ENCODE results near the gene SLC5A10. TPM values are rescaled to one million over a fixed set of nuclear protein-coding genes. Genes with fewer than 3 reads are reported as not detected.

SLC5A10 gene
- total RNA-seq, 4 donors from 2014 or later, result not detected

DNA sequence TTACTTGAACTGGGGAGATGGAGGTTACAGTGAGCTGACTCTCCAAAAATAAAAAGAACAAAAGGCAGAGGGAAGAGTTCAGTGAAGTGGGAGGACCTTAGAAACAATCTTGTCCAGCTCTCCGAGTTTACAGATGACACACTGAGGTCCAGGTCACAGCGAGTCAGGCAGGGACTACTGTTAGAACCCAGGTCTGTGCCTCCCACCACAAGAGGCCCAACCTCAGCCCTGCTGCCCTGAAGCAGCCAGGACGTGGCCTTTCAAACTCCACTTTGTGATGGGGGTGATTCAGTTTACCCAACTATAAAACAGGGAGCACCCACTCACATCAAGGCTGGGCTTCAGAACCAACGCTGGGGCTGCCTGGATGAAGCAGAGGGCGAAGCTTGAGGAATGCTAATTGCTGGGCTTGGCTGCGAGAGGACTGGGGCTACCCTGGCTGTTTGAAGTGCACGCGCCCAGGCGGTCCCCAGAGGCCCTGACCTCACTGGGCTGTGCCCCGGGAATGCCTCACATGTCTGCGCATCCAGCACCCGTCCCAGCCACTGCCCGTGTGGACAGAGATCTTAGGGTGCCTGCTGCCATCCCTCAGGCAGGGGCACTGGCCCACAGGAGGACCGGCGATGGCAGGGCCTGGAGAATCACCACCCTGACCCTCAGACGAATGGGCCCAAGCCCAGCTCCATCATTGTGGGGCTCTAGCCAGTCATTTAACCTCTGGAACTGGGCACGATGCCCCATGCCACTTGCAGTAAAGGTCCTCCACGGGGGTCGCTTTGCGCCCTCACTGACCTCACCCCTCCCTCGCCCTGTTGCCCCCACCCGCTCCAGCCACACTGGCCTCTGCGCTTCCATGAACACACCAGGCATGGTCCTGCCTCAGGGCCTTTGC is 11.4 kb downstream of the SLC5A10 start:
- Histone ChIP-seq H3K4me1 (peaks cover 0 to 17% (median 5%) of the 10 kb centered on the region in 3 donors), H3K4me3 (no peak overlapping the region), H3K36me3 (no peaks in the 10 kb centered on the region), H3K27me3 (no peaks in the 10 kb centered on the region), H3K27ac (no peak overlapping the region), H3K9me3 (no peaks in the 10 kb centered on the region)
- 64 to 78% methylated on average over 5 to 6 of the region's 23 CpGs for WGBS, 2 donors (ENCODE audit: low coverage in 1 of 2)
- ATAC-seq, result no peak
- TF ChIP-seq POLR2A (IDR thresholded peaks at IDR 0.05) (no peak), EP300 (IDR thresholded peaks at IDR 0.05) (no peak), POLR2AphosphoS5 (IDR thresholded peaks at IDR 0.05) (no peak)
- TF ChIP-seq, protein P1, sequence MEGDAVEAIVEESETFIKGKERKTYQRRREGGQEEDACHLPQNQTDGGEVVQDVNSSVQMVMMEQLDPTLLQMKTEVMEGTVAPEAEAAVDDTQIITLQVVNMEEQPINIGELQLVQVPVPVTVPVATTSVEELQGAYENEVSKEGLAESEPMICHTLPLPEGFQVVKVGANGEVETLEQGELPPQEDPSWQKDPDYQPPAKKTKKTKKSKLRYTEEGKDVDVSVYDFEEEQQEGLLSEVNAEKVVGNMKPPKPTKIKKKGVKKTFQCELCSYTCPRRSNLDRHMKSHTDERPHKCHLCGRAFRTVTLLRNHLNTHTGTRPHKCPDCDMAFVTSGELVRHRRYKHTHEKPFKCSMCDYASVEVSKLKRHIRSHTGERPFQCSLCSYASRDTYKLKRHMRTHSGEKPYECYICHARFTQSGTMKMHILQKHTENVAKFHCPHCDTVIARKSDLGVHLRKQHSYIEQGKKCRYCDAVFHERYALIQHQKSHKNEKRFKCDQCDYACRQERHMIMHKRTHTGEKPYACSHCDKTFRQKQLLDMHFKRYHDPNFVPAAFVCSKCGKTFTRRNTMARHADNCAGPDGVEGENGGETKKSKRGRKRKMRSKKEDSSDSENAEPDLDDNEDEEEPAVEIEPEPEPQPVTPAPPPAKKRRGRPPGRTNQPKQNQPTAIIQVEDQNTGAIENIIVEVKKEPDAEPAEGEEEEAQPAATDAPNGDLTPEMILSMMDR (IDR thresholded peaks at IDR 0.05), result no peak

DNA sequence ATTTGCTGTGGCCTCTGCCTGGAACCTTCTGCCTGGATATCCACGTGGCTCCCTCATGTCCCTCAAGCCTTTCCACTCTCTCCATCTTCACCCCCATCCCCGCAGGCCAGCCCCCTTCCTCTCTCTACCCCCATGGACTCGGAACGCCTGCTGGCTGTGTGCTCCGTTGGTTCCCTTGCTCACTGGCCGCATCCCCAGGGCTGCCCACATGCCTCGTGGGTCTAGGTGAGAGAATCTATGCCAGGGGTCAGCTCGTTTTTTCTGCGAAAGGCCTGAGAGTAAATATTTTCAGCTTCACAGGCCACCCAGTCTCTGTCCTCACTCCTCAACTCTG is 12.0 kb downstream of the SLC5A10 start:
- WGBS, 2 donors (ENCODE audit: low coverage in 1 of 2), result 80 to 82% methylated on average over 1 to 2 of the region's 9 CpGs
- no peak for TF ChIP-seq POLR2AphosphoS5 (IDR thresholded peaks at IDR 0.05)
- TF ChIP-seq, protein P1 (IDR thresholded peaks at IDR 0.05), result no peak
- no peak for TF ChIP-seq EP300 (IDR thresholded peaks at IDR 0.05)
- no peak for TF ChIP-seq POLR2A (IDR thresholded peaks at IDR 0.05)

DNA sequence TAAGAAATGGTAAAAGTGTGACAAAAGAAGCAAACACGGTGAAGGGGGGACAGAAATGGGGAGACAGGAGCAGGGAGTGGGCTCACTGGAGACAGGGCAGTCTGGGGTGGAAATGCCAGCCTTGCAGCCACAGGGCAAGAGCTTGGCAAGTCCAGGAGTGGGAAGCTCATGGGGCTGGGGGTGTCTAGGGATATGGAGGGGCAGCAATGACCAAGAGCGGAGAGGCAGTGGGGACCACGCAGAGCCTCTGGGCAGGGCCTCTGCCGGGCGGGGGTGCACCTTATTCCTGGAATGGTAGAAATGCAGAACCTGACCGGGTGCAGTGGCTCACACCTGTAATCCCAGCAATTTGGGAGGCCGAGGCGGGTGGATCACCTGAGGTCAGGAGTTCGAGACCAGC is 12.6 kb downstream of the SLC5A10 start:
- Histone ChIP-seq H3K36me3 (no peaks in the 10 kb centered on the region), H3K27me3 (no peaks in the 10 kb centered on the region), H3K4me1 (peaks cover 0 to 17% (median 5%) of the 10 kb centered on the region in 3 donors), H3K27ac (no peak overlapping the region), H3K4me3 (no peak overlapping the region), H3K9me3 (no peaks in the 10 kb centered on the region)
- ATAC-seq, result no peak
- no peak for TF ChIP-seq POLR2AphosphoS5 (IDR thresholded peaks at IDR 0.05)
- TF ChIP-seq POLR2A (IDR thresholded peaks at IDR 0.05), result no peak
- TF ChIP-seq, protein P1 (IDR thresholded peaks at IDR 0.05), result no peak
- TF ChIP-seq EP300 (IDR thresholded peaks at IDR 0.05), result no peak
- WGBS, 2 donors (ENCODE audit: low coverage in 1 of 2), result 49 to 82% methylated on average over 2 to 4 of the region's 9 CpGs

More for the DNA sequence above, 12.0 kb downstream of the SLC5A10 start:
- H3K9me3 ChIP-seq, result no peaks in the 10 kb centered on the region
- no peak for ATAC-seq
- H3K4me1 ChIP-seq, result peaks cover 0 to 17% (median 5%) of the 10 kb centered on the region in 3 donors
- no peak overlapping the region for H3K4me3 ChIP-seq
- no peak overlapping the region for H3K27ac ChIP-seq
- no peaks in the 10 kb centered on the region for H3K36me3 ChIP-seq
- no peaks in the 10 kb centered on the region for H3K27me3 ChIP-seq

DNA sequence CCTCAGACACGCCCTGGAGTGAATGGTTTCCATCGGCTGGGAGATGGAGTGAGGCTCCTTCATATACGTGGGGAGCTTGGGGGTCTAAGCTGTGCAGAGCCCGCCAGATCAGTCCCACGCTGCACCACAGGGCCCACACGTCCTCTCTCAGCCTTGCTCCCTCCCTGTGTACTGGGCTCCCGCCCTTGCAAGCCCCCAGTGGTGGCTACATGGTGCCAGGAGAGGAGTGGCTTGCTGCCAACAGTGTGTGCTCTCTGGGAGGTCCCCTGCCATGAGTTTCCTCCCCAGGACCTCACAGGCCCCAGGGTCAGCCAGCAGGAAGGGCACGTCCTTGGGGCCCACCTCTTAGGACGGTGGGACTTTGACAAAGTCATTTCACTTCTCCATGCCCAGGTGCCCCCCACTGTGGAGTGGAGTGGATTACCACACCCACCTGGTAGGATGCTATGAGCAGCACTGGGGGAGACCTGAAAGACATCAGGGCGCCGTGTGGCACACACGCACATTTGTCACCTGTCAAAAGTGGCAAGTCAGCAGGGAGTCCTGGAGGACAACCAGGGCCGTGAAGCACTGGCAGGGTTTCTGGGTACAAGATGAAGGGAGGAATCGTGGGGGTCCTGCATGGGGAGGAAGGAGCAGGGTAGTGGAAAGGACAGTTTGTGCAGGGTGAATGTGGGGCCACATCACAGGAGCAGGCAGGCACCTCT is 13.7 kb downstream of the SLC5A10 start:
- no peaks in the 10 kb centered on the region for H3K27me3 ChIP-seq
- peaks cover 0 to 15% (median 5%) of the 10 kb centered on the region in 3 donors for H3K4me1 ChIP-seq
- WGBS, 2 donors (ENCODE audit: low coverage in 1 of 2), result 50 to 100% methylated on average over 1 to 5 of the region's 14 CpGs
- H3K4me3 ChIP-seq, result no peak overlapping the region
- no peak for ATAC-seq
- H3K36me3 ChIP-seq, result no peaks in the 10 kb centered on the region
- no peak overlapping the region for H3K27ac ChIP-seq
- H3K9me3 ChIP-seq, result no peaks in the 10 kb centered on the region
- TF ChIP-seq EP300 (IDR thresholded peaks at IDR 0.05) (no peak), POLR2A (IDR thresholded peaks at IDR 0.05) (no peak), POLR2AphosphoS5 (IDR thresholded peaks at IDR 0.05) (no peak)
- TF ChIP-seq, protein P1 (IDR thresholded peaks at IDR 0.05), result no peak

Data from gastroesophageal sphincter (tissue), 4 donors.